HCT116 (cell line): Measurements from ENCODE around the gene ANKLE1. TPM values are rescaled to one million over a fixed set of nuclear protein-coding genes. Genes with fewer than 3 reads are reported as not detected.

Experiments
- ATAC-seq: fragments of 200-7000 bp; cut with Tn5 transposase; 2 replicates; pipeline ENCODE4 v1.9.1; 2020; ENCODE audit warnings: mild to moderate bottlenecking, moderate library complexity
- BruUV-seq: library from RNA; stranded (reverse); fragments of 400-500 nt; replicated peaks from 2 replicates; lab custom pipeline; 2021; lab: Mats Ljungman, UMichigan
- CTCF ChIA-PET: fragments of 300-600 bp; sonication (Branson Sonifier 250); formaldehyde crosslinking; loops from one replicate; lab custom pipeline; 2021; ENCODE audit warnings: antibody characterized with exemption; lab: Charles Lee
- POLR2A ChIA-PET: fragments of 300-600, 350-600 bp; sonication (Branson Sonifier 250); formaldehyde crosslinking; loops from one replicate; lab custom pipeline; 2021; ENCODE audit warnings: antibody characterized with exemption; lab: Charles Lee
- RAD21 ChIA-PET, 2 experiments: fragments of 300-600 bp; sonication (Branson Sonifier 250); formaldehyde crosslinking; loops; one replicate each; lab custom pipeline; 2023; ENCODE audit warnings: low total read pairs in 2 of 2; ENCODE audit not compliant: uncharacterized antibody in 2 of 2, unreplicated experiment in 2 of 2, low non-redundant PET in 1 of 2; lab: Charles Lee
- DNase-seq: peaks from one replicate; pipeline ENCODE4 v3.0.0-alpha.2; 2010; ENCODE audit warnings: low read depth, low spot score
- H2AFZ ChIP-seq: fragments of 200-600 bp; shearing (Covaris generic), sonication (generic); 2 replicates; pipeline ENCODE4 v1.6.1; 2017; ENCODE audit warnings: low read depth, mixed run types, mixed read lengths, antibody characterized with exemption, low read length; ENCODE audit not compliant: poor library complexity, severe bottlenecking
- H3K27ac ChIP-seq: 2 replicates; pipeline ENCODE4 v1.5.1; 2012; ENCODE audit warnings: low read depth, low read length
- H3K27me3 ChIP-seq: fragments of 200-600 bp; sonication (generic); 2 replicates; pipeline ENCODE4 v1.6.1; 2016; ENCODE audit warnings: mixed run types, low read length, mixed read lengths; ENCODE audit not compliant: insufficient read depth
- H3K36me3 ChIP-seq, 2 experiments: fragments of 200-500 bp in 1 of 2; fragments of 200-600 bp in 1 of 2; sonication (Bioruptor generic) in 1 of 2; sonication (generic) in 1 of 2; 2 replicates each; pipeline versions ENCODE4 v1.5.1 to v1.6.1; 2014 to 2016; ENCODE audit warnings: low read length in 2 of 2, inconsistent platforms in 1 of 2, mixed read lengths in 1 of 2, mixed run types in 1 of 2; ENCODE audit not compliant: insufficient read depth in 2 of 2, control insufficient read depth in 1 of 2
- H3K4me1 ChIP-seq, 2 experiments: fragments of 200-600 bp in 1 of 2; sonication (generic) in 1 of 2; 2 replicates each; pipeline versions ENCODE4 v1.5.1 to v1.6.1; 2012 to 2017; ENCODE audit warnings: low read length in 2 of 2, inconsistent platforms in 1 of 2, mild to moderate bottlenecking in 1 of 2, mixed read lengths in 1 of 2, mixed run types in 1 of 2, moderate library complexity in 1 of 2; ENCODE audit not compliant: insufficient read depth in 2 of 2, control insufficient read depth in 1 of 2
- H3K4me2 ChIP-seq: fragments of 200-600 bp; sonication (generic); 2 replicates; pipeline ENCODE4 v1.6.1; 2017; ENCODE audit warnings: mixed run types, low read length, mixed read lengths
- H3K4me3 ChIP-seq, 2 experiments: fragments of 200-600 bp in 1 of 2; sonication (generic) in 1 of 2; replicated peaks in 1 of 2; 2 replicates each; pipeline ENCODE4 v1.5.1; 2011 to 2016; ENCODE audit warnings: low read length in 2 of 2, control low read depth in 1 of 2, low read depth in 1 of 2, mild to moderate bottlenecking in 1 of 2, mixed read lengths in 1 of 2, mixed run types in 1 of 2
- H3K79me2 ChIP-seq: fragments of 200-600 bp; sonication (generic); 2 replicates; pipeline ENCODE4 v1.6.1; 2017; ENCODE audit warnings: mild to moderate bottlenecking, mixed run types, low read length, moderate library complexity, mixed read lengths; ENCODE audit not compliant: insufficient read depth
- H3K9ac ChIP-seq: fragments of 200-600 bp; sonication (generic); 2 replicates; pipeline ENCODE4 v1.6.1; 2016; ENCODE audit warnings: low read length, mixed read lengths
- H3K9me2 ChIP-seq: fragments of 200-600 bp; sonication (generic), shearing (Covaris generic); 2 replicates; pipeline ENCODE4 v1.6.1; 2017; ENCODE audit warnings: mixed run types, mild to moderate bottlenecking, moderate library complexity; ENCODE audit not compliant: insufficient read depth
- H3K9me3 ChIP-seq, 2 experiments: fragments of 200-500 bp in 1 of 2; fragments of 200-600 bp in 1 of 2; sonication (Bioruptor generic) in 1 of 2; sonication (generic) in 1 of 2; 2 replicates each; pipeline ENCODE4 v1.6.1; 2014 to 2017; ENCODE audit warnings: low read length in 2 of 2, mixed read lengths in 2 of 2, inconsistent platforms in 1 of 2, low read depth in 1 of 2, mild to moderate bottlenecking in 1 of 2, mixed run types in 1 of 2, moderate library complexity in 1 of 2; ENCODE audit not compliant: control insufficient read depth in 1 of 2, insufficient read depth in 1 of 2
- H4K20me1 ChIP-seq: fragments of 200-600 bp; sonication (generic), shearing (Covaris generic); 2 replicates; pipeline ENCODE4 v1.6.1; 2017; ENCODE audit warnings: mixed run types, mild to moderate bottlenecking, moderate library complexity; ENCODE audit not compliant: insufficient read depth
- CTCF ChIP-seq, 3 experiments: fragments of 200-600 bp in 1 of 3; sonication (generic) in 1 of 3; IDR thresholded peaks in 2 of 3; conservative IDR thresholded peaks in 1 of 3; 2 replicates each; pipeline ENCODE4 v1.5.1; 2012 to 2017; ENCODE audit warnings: low read depth in 2 of 3, low read length in 2 of 3, antibody characterized with exemption in 1 of 3, borderline replicate concordance in 1 of 3, control low read depth in 1 of 3, mild to moderate bottlenecking in 1 of 3, mixed read lengths in 1 of 3, mixed run types in 1 of 3, moderate library complexity in 1 of 3; ENCODE audit not compliant: insufficient read depth in 1 of 3
- EGR1 ChIP-seq: IDR thresholded peaks from 2 replicates; pipeline ENCODE4 v1.6.1; 2012; ENCODE audit warnings: low read depth
- ELF1 ChIP-seq: IDR thresholded peaks from 2 replicates; pipeline ENCODE4 v1.6.1; 2012; ENCODE audit warnings: low read depth, borderline replicate concordance
- EZH2 ChIP-seq: fragments of 200-600 bp; sonication (generic); IDR thresholded peaks from 2 replicates; pipeline ENCODE4 v1.6.1; 2017; ENCODE audit warnings: antibody characterized with exemption, mixed run types
- JUND ChIP-seq: IDR thresholded peaks from 2 replicates; pipeline ENCODE4 v1.6.1; 2012
- POLR2A ChIP-seq: IDR thresholded peaks from 2 replicates; pipeline ENCODE4 v1.7.0; 2011; ENCODE audit warnings: borderline replicate concordance; ENCODE audit not compliant: insufficient read depth, insufficient read length; ENCODE audit errors: extremely low read depth
- REST ChIP-seq: IDR thresholded peaks from 2 replicates; pipeline ENCODE4 v1.6.1; 2012; ENCODE audit warnings: low read depth
- TCF7L2 ChIP-seq: IDR thresholded peaks from 2 replicates; pipeline ENCODE4 v1.7.0; 2011; ENCODE audit warnings: borderline replicate concordance, inconsistent platforms; ENCODE audit not compliant: insufficient read depth, insufficient read length; ENCODE audit errors: extremely low read depth
- ZBTB33 ChIP-seq: IDR thresholded peaks from 2 replicates; pipeline ENCODE4 v1.6.1; 2011; ENCODE audit warnings: mild to moderate bottlenecking, low read length, moderate library complexity; ENCODE audit not compliant: insufficient replicate concordance; ENCODE audit errors: extremely low read depth
- ZFX ChIP-seq: fragments of 450-650 bp; IDR thresholded peaks from 2 replicates; pipeline ENCODE4 v1.6.1; 2017
- ZNF274 ChIP-seq: fragments of 200-500 bp; sonication (Bioruptor generic); IDR thresholded peaks from 2 replicates; pipeline ENCODE4 v1.6.1; 2014; ENCODE audit warnings: mild to moderate bottlenecking, low read depth, low read length, inconsistent platforms
- intact Hi-C: fragments of 100-400 bp; cut with micrococcal nuclease; formaldehyde crosslinking; loops from 2 replicates; pipeline ENCODE4 v1.10.0; 2022
- total RNA-seq: library from RNA; stranded (reverse); gene quantifications from one replicate; pipeline ENCODE4 v1.2.1, GENCODE V29; 2021; ENCODE audit not compliant: unreplicated experiment

The ANKLE1 gene
- total RNA-seq, 1 experiment from 2014 or later, result 14.8 TPM

- H3K4me1 ChIP-seq, result peaks cover 0 to 9% of the 10 kb centered on the region in 2 experiments; a peak in 3 of 4 replicates
- TF ChIP-seq ZBTB33, result no peak
- TF ChIP-seq EZH2, result no peak
- no peak for TF ChIP-seq ZFX
- TF ChIP-seq TCF7L2, result no peak
- TF ChIP-seq POLR2A, result no peak
- no peak for TF ChIP-seq CTCF (IDR thresholded peaks at IDR 0.05 in 2 of 3, conservative IDR thresholded peaks at IDR 0.05 in 1 of 3; ENCODE audit: borderline replicate concordance in 1 of 3, insufficient read depth in 1 of 3, low read depth in 2 of 3, low read length in 2 of 3)
- no peak for TF ChIP-seq ZNF274
- no peak for TF ChIP-seq ELF1
- TF ChIP-seq JUND, result no peak
- TF ChIP-seq REST, result no peak
- TF ChIP-seq EGR1, result no peak
- TF ChIP-seq, all 23 proteins: peak for 0
- CTCF ChIA-PET, result interaction anchor here (0.8 to 1.9 kb wide), 4 partner anchors 10 to 49 kb away, joined by 3 to 8 read pairs (median 6); partner anchors contain the start of genes DDA1 and MRPL34
- intact Hi-C loops, result no loop called here
- BruUV-seq, result no TSS peak
- no peak overlapping the region for H3K4me2 ChIP-seq
- no peaks in the 10 kb centered on the region for H3K36me3 ChIP-seq
- no peaks in the 10 kb centered on the region for H3K9me3 ChIP-seq
- no peak for ATAC-seq
- RAD21 ChIA-PET, result no interaction called here
- DNase-seq, result no peak
- no peak overlapping the region for H3K9ac ChIP-seq
- no peaks in the 10 kb centered on the region for H4K20me1 ChIP-seq
- no peak overlapping the region for H3K27ac ChIP-seq
- H2AFZ ChIP-seq, result no peak overlapping the region
- H3K79me2 ChIP-seq, result no peaks in the 10 kb centered on the region
- no peak overlapping the region for H3K4me3 ChIP-seq
- no peaks in the 10 kb centered on the region for H3K9me2 ChIP-seq
- POLR2A ChIA-PET, result interaction anchor here (1.1 to 1.3 kb wide), 2 partner anchors 24 to 49 kb away, joined by 3 to 4 read pairs; partner anchors contain the start of gene DDA1
- H3K27me3 ChIP-seq, result no peaks in the 10 kb centered on the region
Measured at GRCh38 chr19:17259934-17260333, 21.8 kb upstream of the ANKLE1 start.
